ENCODE results near the gene SUPT4H1.
A peak's percentile ranks its signal among the peaks of the same experiment; 100 is the strongest.

GRCh38 chr17:58329035-58329809 lies 22.8 kb downstream of the SUPT4H1 start:
- TF ChIP-seq CTCF (conservative IDR thresholded peaks at IDR 0.05) (no peak), EZH2 (IDR thresholded peaks at IDR 0.05; ENCODE audit: low read depth) (0 out of 2 replicates have a peak, but pooled peaks have one; percentile 19)
